Femur (tissue), 1 donor: ENCODE measurements around the gene MYH14.
A peak's percentile ranks its signal among the peaks of the same experiment; 100 is the strongest.
"Not testable (repeated sequence)": the region's sequence is repeated elsewhere in the genome, so short reads cannot be mapped to it uniquely, and the experiment has no call there.

Source experiments
- DNase-seq: peaks from one replicate; pipeline ENCODE4 v3.0.0-alpha.2; 2017

Gene MYH14

DNA sequence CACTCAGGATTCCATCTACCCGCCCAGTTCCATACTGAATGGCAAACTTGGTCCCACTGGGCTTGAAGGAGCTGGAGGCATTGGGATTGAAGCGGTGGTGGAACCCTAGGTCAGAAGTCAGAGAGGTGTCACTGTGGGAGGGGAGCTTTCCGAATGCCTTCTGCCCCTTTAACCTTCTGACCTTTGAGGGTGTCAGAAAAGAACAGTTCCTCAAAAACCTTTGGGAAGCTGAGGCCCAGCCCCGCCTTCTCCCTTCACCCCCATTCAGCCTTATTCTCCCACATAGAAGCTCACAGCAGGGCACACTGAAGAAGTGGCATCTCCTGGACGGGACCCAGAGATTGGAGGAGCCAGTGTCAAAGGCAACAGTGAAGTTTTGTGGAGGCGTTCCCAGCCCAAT is 133.6 kb downstream of the MYH14 start:
- DNase-seq: not testable (repeated sequence)

- no peak for DNase-seq
These were observed 136.9 kb downstream of the MYH14 start for GRCh38 chr19:50340331-50340730.

DNA sequence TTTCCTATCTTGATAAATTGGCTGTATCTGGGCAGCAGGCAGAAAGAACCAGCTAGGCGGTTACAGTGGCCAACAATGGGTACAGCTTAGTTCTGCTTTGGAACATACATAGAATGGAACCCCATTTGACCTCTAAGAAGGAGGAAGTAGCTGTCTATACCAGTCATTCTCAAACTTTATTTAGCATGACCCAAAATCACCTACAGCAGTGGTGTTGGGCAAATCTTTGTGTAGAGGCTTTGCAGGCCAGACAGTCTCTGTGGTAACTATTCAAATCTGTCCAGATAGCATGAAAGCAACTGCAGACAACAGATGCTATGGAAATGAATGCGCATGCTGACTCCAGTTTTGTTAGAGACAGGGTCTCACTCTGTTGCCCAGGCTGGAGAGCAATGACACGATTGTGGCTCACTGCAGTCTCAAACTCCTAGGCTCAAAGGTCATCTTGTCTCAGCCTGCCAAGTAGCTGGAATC is 137.7 kb downstream of the MYH14 start:
- no peak for DNase-seq

GRCh38 chr19:50344661-50345318 is 141.4 kb downstream of the MYH14 start:
- DNase-seq: no peak

GRCh38 chr19:50347089-50347581 is 143.7 kb downstream of the MYH14 start:
- DNase-seq: not testable (repeated sequence)

DNA sequence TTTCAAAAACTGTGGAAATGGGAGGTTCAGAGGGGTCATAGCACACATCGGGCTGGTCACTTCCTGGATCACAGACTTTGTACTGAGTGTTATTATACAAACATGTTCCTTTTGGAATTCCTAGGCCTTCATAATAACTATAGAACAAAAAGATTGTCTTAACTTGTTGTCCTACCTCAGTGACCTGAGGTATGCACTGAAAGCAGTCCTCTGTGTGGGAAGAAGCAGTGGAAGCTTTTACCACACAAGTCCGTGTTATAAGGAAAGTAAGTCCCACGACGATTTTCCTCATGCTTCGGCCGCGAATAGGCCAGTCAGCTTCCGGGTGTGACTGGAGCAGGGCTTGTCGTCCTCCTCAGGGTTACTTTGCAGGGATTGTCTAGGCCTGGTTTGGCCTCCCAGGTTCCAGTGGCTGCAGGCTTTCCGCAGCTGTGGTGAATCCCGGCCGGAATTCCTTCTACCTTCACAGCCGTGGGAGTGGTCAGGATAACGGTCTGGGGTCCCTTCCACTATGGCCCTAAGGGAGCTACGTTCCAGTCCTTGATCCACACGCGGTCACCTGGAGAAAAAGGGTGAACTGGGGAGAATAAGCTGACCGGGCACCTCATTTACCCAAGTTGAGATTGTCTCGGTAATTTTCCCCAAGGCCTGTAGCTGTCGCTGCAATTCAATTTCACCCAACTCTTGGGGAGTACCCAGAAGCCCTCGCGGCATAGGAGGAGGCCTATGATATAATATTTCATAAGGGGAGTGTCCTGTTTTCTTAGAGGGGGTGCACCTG is 146.0 kb downstream of the MYH14 start:
- no peak for DNase-seq

GRCh38 chr19:50352242-50352641 is 148.8 kb downstream of the MYH14 start:
- DNase-seq: no peak

DNA sequence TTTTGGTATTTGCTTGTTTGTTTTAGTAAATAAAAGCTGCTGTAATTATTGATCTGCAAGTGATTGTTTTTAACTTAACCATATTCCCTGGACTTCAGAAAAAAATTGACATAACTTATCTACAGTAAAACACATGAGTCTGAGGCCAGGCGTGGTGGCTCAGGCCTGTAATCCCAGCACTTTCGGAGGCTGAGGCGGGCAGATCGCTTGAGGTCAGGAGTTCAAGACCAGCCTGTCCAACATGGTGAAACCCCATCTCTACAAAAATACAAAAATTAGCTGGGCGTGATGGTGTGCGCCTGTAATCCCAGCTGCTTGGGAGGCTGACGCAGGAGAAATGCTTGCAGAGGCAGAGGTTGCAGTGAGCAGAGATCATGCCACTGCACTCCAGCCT is 150.1 kb downstream of the MYH14 start:
- not testable (repeated sequence) for DNase-seq

DNA sequence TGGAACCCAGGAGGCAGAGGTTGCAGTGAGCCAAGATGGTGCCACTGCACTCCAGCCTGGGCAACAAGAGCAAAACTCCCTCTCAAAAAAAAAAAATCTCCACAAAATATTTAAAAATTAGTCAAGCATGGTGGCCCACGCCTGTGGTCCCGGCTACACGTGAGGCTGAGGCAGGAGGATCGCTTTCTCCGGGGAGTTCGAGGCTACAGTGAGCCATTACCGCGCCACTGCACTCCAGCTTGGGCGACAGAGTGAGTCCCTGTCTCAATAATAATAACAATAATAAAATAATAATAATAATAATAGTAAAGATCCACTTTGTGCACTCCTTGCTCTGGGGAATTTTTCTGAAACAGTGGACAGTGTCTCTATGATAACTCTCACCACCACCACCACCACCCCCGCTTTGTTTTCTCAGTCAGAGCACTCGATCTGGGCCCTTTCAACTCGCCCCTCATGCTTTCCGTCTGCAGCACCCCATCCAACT is 153.3 kb downstream of the MYH14 start:
- DNase-seq: no peak

- DNase-seq: peak; percentile 80
These were observed 154.0 kb downstream of the MYH14 start for GRCh38 chr19:50357178-50358100.

DNA sequence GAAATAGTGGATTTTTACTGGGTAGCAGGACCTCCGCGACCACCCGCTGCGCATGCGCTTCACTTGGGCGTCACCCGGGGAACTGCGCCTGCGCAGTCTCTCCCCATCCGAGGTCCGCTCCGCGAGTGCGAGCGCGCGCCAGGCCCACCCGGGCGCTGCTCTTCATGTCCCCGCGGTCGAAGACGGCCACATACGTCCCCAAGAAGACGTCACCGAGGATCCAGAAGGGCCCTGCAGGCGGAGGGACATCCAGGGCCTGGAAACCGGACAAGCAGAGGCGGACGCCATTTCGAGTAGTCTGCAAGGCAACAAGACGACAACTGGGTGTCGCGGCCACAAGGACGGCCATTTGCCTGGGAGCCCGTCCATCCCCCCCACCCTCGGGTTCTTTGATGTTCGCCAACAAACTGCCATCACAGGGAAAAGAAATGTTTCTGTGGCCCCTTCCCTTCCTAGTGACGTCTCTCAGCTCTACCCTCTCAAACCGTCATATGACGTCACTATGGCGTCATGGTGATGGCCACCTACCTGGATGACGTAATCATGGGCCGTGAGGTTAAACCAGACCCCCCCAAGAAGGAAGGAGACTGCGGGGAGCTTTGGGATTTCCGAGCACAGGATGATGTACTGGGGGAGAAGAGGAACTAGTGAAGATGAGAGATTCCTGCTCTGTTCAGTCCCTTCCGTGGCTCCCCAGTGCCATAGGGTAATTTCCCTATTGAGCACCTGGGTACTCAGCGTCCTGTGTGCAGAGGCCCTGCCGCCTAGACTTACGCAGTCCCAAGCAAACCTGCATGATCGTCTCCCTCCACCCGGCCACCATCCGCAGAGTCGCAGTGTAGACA is 155.3 kb downstream of the MYH14 start:
- DNase-seq: peak; percentile 82

DNA sequence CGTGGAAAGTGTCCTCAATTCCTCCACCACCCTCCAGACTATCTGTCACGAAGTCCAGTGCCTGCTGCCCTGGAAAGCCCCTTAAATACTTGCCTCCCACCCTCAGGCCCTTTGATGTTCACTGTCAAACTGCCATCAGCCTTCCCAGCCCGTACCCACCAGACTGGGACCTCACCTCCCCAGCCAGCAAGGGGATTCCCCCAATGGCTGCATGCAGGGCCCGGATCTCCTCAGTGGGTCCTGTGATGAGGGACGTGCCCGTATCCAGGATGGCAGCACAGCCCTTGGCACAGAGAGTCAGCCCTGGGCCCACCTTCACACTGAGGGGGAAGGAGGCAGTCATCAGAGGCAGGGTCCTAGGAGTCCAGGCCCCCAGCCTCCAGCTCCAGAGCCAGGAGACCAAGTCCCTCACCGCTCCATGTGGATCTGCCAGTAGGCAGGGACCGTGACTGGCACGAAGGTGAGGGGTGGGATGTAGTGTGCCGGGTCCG is 156.0 kb downstream of the MYH14 start:
- no peak for DNase-seq
